Glomerular visceral epithelial cell (primary cell): ENCODE results near the gene HS6ST3.

Experiments
- DNase-seq: peaks from one replicate; pipeline ENCODE4 v3.0.0-alpha.2; 2016; ENCODE audit errors: extremely low spot score

HS6ST3 gene

GRCh38 chr13:96533408-96533807, 443.5 kb downstream of the HS6ST3 start:
- no peak for DNase-seq

- no peak for DNase-seq
These were observed 449.9 kb downstream of the HS6ST3 start for GRCh38 chr13:96539791-96540190.

- DNase-seq, result no peak
These were observed 450.8 kb downstream of the HS6ST3 start for GRCh38 chr13:96540670-96541069.

GRCh38 chr13:96542986-96543385, 453.1 kb downstream of the HS6ST3 start:
- no peak for DNase-seq

- DNase-seq, result no peak
These were observed 455.1 kb downstream of the HS6ST3 start for GRCh38 chr13:96544957-96545356.

- no peak for DNase-seq
These were observed 456.6 kb downstream of the HS6ST3 start for GRCh38 chr13:96546463-96546862.

- DNase-seq, result no peak
These were observed 461.6 kb downstream of the HS6ST3 start for GRCh38 chr13:96551546-96551945.

- DNase-seq, result no peak
These were observed 462.7 kb downstream of the HS6ST3 start for GRCh38 chr13:96552559-96552958.

- DNase-seq, result no peak
These were observed 463.9 kb downstream of the HS6ST3 start for GRCh38 chr13:96553796-96554195.

GRCh38 chr13:96573563-96573962, 483.7 kb downstream of the HS6ST3 start:
- no peak for DNase-seq

- DNase-seq, result no peak
These were observed 485.8 kb downstream of the HS6ST3 start for GRCh38 chr13:96575423-96576320.

- no peak for DNase-seq
These were observed 491.8 kb downstream of the HS6ST3 start for GRCh38 chr13:96581741-96582140.

GRCh38 chr13:96615252-96615651, 525.3 kb downstream of the HS6ST3 start:
- DNase-seq, result no peak

- DNase-seq, result no peak
These were observed 527.6 kb downstream of the HS6ST3 start for GRCh38 chr13:96617528-96617927.

- no peak for DNase-seq
These were observed 531.8 kb downstream of the HS6ST3 start for GRCh38 chr13:96621634-96622183.

- no peak for DNase-seq
These were observed 539.4 kb downstream of the HS6ST3 start for GRCh38 chr13:96629331-96629730.

GRCh38 chr13:96632536-96633320, 542.8 kb downstream of the HS6ST3 start:
- no peak for DNase-seq

- DNase-seq, result no peak
These were observed 546.2 kb downstream of the HS6ST3 start for GRCh38 chr13:96636001-96636709.

- DNase-seq, result no peak
These were observed 547.1 kb downstream of the HS6ST3 start for GRCh38 chr13:96637039-96637438.

GRCh38 chr13:96646101-96646500, 556.2 kb downstream of the HS6ST3 start:
- no peak for DNase-seq

GRCh38 chr13:96646515-96647211, 556.8 kb downstream of the HS6ST3 start:
- DNase-seq, result no peak
